HL-60 (cell line): ENCODE data around the gene CTAGE1.

ENCODE experiments used
- CTCF ChIP-seq: IDR thresholded peaks from one replicate; pipeline ENCODE4 v1.5.1; 2011; ENCODE audit warnings: low read length, control low read depth, inconsistent platforms; ENCODE audit not compliant: insufficient read depth
- GABPA ChIP-seq: IDR thresholded peaks from 2 replicates; pipeline ENCODE4 v1.6.1; 2012; ENCODE audit warnings: low read depth
- REST ChIP-seq: IDR thresholded peaks from 2 replicates; pipeline ENCODE4 v1.6.1; 2012; ENCODE audit warnings: low read depth; ENCODE audit not compliant: insufficient replicate concordance

- no peak for TF ChIP-seq CTCF
- TF ChIP-seq GABPA = no peak
- no peak for TF ChIP-seq REST
Observed at GRCh38 chr18:22405142-22405541, 12.6 kb downstream of the CTAGE1 start.
